ENCODE results near the gene DCAF6.

DNA sequence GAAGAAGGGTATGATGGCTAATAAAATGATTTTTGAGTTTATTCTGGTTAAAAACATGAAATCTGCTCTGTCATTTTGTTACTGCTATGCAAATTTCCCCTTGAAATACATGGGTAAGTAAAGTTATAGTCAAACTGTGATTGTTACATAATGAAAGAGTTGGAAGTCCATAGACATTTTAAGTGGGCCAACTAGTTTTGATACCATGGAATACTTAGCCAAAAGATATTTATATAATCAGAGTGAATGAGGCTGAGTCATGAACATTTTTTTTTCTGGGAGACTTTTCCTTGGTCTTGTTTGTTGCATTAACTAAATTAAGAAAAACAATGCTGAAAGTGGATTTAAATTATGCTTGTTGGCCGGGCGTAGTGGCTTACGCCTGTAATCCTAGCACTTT lies 58.6 kb downstream of the DCAF6 start:
- TF ChIP-seq, protein P1, sequence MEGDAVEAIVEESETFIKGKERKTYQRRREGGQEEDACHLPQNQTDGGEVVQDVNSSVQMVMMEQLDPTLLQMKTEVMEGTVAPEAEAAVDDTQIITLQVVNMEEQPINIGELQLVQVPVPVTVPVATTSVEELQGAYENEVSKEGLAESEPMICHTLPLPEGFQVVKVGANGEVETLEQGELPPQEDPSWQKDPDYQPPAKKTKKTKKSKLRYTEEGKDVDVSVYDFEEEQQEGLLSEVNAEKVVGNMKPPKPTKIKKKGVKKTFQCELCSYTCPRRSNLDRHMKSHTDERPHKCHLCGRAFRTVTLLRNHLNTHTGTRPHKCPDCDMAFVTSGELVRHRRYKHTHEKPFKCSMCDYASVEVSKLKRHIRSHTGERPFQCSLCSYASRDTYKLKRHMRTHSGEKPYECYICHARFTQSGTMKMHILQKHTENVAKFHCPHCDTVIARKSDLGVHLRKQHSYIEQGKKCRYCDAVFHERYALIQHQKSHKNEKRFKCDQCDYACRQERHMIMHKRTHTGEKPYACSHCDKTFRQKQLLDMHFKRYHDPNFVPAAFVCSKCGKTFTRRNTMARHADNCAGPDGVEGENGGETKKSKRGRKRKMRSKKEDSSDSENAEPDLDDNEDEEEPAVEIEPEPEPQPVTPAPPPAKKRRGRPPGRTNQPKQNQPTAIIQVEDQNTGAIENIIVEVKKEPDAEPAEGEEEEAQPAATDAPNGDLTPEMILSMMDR (IDR thresholded peaks at IDR 0.05) = no peak
- TF ChIP-seq EZH2 (IDR thresholded peaks at IDR 0.05) = no peak
